ENCODE measurements around the gene ANKDD1A. TPM values are rescaled to one million over a fixed set of nuclear protein-coding genes. Genes with fewer than 3 reads are reported as not detected.

The ANKDD1A gene
- total RNA-seq: 13.9 TPM

DNA sequence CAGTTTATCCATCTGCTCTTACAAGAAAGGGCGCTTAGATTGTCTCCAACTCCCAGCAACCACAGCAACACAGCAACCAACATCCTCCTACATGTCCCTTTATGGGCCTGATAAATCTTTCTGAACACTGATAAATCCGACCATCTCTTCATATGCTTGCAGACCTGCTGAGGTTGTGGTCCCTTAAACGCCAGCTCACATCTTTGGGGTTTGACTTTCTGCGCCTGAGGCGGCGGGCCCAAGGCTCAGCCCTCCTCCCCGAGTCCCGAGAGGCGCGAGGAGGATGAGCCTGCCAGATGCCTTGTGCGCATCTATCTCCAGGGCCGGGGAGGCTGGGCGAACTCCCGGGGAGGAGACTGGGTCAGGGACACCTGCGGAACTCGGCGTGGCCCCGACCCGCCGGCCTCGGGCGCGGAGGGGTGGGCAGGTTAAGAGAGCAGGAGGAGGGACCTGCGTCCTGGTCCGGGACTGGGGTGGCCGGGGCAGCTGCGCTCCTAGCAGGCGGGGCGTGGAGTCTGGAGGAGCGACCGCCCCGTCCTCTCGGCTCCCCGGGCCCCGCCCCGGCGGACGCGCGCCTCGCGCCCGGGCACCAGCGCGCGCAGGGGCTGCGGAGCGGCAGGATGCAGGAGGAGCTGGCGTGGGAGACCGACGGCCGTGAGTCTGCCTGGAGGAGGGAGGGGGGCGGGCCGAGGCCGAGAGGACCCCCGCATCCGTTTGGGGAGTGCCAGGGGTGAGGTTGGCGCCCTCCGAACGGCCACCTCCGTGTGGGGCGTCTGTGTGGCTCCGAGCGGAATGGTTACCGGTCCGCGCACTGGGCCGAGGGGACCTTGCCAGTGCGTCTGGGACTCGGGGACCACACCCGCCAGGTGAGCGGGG is at the start of gene ANKDD1A:
TSS of gene ANKDD1A (plus strand) at position 592 of the 876 bp plus-strand sequence. CDS start at position 621, 29 bp downstream.
- DNase-seq (ENCODE audit: low spot score in 2 of 2) (peak; percentile 64 to 82), FAIRE-seq (no peak)

DNA sequence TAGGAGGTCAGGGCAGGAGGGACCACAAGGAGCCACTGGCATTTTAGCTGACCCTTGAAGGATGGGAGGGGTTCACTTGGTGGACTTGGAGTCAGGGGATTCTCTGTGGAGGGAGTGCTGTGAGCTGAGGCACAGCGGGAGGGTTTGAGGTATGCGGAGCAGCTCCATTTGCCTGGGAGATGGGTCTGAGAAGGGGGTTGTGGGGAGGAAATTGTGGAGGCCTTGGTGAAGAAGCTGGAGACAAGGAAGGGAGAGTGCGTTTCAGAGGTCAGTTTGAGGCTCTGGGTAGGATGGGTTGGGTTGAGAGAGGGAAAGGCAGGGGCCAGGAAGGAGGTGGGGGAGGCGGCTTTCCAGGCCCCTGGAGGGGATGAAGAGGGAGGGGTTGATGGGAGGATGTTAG is 49.7 kb upstream of the ANKDD1A start:
- FAIRE-seq: no peak
- DNase-seq (ENCODE audit: low spot score in 2 of 2): no peak

DNA sequence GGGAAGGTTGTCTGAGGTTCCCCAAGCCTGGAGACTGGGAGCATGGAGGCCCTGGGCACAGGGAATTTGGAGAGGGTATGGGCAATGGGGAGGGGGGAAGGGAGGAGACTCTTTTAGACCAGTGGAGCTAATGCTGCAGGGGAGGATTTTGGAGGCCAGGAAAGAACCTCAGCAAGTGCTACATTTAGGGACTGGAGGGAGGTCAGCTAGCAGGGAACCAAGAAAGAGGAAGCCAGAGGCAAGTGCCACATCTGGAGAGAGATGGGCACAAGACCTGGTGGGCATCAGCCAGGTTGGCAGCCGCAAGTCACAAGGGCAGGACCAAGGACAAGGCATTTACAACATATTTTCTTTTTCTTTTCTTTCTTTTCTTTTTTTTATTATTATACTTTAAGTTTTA is 49.3 kb upstream of the ANKDD1A start:
- FAIRE-seq: no peak
- DNase-seq (ENCODE audit: low spot score in 2 of 2): no peak

DNA sequence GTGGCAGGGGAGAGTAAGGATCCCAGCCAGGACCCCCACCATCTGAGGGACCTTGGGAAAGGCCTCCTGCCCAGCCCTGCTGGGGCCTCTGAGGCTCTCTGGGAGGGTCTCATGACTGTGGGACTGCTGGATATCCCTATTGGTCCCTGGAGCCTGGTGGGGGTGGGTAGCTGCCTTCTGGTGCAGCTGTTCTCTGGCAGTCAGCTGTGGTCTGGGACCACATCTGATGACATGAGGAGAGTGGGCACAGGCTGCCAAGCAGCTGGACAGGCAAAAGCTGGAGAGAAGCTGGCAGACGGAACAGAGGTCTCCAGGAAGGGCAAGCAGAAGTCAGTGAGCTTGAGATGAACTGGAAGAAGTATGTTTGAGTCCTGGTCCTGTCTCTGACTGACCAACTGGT is 47.6 kb upstream of the ANKDD1A start:
- DNase-seq (ENCODE audit: low spot score in 2 of 2) (no peak), FAIRE-seq (no peak)

DNA sequence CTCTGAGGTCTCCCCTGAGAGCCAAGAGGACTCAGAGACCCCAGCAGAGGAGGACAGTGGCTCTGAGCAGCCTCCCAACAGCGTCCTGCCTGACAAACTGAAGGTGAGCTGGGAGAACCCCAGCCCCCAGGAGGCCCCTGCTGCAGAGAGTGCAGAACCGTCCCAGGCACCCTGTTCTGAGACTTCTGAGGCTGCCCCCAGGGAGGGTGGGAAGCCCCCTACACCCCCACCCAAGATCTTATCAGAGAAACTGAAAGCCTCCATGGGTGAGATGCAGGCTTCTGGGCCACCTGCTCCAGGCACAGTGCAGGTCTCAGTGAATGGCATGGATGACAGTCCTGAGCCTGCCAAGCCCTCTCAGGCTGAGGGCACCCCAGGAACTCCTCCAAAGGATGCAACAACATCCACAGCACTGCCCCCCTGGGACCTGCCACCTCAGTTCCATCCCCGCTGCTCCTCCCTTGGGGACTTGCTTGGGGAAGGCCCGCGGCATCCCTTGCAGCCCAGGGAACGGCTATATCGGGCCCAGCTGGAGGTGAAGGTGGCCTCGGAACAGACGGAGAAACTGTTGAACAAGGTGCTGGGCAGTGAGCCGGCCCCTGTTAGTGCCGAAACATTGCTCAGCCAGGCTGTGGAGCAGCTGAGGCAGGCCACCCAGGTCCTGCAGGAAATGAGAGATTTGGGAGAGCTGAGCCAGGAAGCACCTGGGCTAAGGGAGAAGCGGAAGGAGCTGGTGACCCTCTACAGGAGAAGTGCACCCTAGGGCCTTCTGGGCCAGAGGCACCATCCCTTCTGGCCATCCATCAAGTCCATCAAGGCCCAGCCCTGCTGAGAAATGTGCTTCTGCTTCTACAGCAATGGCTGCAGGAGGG is 46.3 kb upstream of the ANKDD1A start:
- FAIRE-seq (no peak), DNase-seq (ENCODE audit: low spot score in 2 of 2) (no peak)

DNA sequence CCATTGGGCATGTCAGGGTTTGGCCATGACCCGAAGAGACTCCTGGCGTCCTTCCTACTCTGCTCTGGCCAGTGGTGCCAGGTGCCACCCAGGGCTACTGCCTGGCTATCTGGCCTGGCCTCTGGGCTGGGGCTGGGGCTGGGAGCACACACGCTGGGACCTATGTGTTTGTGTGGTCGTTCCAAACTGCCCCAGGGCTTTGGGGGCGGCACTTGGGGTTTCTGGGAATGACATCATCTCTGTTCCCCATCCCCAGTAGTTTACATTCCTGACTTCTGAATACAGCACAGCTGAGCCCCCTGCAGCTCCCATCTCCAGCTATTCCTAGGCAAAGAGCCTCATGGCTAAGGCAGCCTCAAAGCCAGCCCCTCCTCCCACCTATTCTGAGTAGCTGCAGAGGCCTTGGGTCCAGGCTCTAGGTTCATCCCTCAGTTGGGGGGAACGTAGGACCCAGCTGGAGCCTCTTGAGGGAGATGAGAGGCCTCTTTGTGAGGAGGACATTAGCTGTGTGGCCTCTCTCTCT is 45.6 kb upstream of the ANKDD1A start:
- DNase-seq (ENCODE audit: low spot score in 2 of 2) (no peak), FAIRE-seq (no peak)

DNA sequence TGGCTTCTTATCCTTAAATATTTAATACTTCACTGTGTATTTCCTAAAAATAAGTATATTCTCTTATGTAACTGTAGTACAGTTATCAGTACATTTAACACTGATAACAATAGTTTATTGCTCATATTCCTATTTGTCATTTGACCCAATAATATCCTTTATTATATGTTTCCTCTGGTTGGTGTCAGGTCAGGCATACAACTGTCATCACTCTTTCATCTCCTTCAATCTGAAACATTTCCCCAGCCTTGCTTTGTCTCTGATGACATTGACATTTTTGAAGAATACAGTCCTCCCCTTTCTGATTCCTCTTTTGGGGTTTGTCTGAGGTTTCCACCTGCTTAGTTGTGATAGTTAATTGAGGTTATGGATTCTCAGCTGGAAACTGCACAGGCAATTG is 42.2 kb upstream of the ANKDD1A start:
- DNase-seq (ENCODE audit: low spot score in 2 of 2) (no peak), FAIRE-seq (no peak)

DNA sequence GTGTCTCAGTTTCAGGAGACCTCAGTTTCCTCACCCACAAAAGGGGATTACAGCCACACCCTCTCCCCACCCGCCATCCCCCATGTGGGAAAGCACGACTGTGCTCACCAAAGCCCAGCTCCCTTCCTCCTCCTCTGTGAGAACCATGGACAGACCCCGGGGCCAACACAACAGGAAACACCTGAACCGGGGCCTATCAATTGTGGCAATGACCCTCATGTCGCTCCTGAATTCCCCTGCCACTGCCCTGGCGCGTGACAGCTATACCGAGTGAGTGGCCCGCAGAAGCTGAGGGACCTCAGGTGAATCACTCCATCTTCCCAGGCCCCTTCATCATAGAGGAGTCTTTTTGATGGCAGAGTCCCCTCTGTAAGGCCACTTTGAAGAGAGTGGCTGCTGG is 41.3 kb upstream of the ANKDD1A start:
- no peak for FAIRE-seq
- no peak for DNase-seq (ENCODE audit: low spot score in 2 of 2)

DNA sequence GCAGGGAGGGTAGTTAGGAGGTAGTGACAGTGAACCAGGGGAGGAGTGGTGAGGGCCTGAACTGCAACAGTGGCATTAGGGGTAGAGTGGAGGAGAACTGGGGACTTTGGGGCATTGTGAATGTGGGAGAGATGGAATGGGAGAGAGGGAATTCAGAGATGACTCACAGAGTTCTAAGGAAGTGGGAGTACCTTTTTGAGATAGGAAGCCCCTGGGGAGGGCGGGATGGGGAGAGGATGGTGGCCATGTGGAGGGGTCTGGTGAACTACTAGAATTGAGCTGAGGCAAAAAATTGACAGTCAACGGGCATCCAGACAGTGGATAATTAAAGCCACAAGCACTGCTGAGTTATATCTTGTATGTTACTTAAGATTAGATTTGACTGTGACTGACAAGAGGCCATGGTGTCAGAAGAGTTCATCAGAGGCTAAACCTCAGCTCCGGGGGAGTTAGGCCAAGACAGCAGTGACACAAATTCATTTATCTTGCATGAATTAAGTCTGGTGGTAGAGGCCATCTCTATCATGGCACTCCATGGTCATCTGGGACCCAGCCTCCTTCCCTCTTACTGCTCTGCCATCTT is 36.0 kb upstream of the ANKDD1A start:
- FAIRE-seq (no peak), DNase-seq (ENCODE audit: low spot score in 2 of 2) (no peak)

DNA sequence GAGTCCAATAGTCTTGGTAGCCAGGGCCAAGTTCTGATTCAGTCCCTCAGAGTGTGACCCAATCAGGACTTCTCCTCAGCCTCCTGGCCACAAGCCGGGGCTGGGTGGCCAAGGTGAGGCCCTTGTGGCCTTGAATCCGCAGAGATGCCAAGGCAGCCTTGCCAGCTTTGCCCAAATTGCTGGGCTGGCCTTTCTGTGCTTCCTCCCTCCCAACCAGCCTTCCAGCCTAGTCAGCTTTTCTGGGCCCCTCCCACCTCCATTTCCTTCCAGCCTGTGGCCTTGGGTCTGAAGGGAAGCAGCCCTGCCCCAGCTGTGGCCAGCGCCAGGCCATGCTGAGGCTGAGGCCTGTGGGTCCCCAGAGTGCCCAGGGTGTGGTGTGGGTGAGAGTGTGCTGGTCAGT is 34.3 kb upstream of the ANKDD1A start:
- DNase-seq (ENCODE audit: low spot score in 2 of 2): no peak
- FAIRE-seq: no peak

DNA sequence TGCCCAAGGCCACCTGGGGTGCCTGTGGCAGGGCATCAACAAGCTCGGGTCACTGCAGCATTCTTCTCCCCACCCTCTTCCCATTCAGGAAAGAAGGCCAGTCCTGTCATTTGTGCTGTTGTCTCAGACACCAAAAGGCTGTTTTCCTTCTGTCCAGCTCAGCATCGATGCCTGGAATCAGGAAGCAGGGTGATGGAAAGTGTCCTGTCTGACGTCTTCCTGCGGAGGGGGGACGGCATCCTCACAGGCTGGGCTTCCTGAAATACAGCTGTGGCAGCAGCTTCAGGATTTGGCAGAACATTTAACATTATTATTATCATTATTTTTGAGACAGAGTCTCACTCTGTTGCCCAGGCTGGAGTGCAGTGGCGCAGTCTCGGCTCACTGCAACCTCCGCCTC is 33.0 kb upstream of the ANKDD1A start:
- DNase-seq (ENCODE audit: low spot score in 2 of 2): no peak
- no peak for FAIRE-seq

DNA sequence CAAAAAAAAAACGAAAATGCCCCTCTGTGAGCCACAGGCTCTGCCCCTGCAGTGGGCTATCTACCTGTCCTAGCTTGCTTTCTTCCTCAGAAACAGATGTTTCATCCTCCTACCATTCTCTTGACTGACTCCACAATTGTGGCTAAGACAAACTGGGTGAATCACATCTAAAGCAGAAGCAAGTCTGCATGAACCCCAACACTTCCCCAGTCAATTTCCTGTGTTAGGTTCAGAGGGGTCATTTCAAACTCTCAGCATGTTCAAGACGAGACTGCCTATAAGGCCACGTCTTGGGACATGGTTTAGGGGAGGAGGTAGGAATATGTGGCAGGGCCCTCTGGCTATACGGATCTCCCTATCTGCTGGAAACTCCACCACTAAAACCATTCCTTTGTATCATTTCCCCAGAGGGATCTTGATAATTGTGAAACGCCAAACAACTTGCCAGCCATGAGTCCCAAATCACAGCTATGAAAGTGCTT is 28.6 kb upstream of the ANKDD1A start:
- DNase-seq (ENCODE audit: low spot score in 2 of 2): no peak

DNA sequence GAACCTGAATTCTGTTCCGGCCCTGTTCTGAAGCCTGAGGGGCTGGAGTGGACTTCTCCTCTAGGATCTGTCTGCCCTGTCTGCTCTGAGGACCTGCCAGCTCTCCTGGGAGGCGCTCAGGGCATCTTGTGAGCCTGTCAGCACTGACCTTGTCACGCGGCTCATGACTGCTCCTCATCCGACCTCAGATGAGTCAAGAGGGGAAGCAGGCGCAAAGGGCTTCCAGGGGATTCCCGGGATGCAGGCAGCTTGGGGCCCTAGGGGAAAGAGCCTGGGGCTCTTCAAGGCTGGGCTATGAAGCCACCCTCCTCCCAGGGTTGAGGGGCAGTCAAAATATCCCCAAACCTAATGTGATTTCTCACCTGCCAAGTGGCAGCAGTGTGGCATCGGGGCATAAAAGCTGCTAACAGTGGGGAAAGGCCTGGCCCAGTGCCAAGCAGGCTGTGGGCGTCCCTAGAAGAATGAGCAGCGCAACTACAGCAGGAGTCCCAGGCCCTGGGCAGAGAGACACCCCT is 27.6 kb upstream of the ANKDD1A start:
- no peak for FAIRE-seq
- DNase-seq (ENCODE audit: low spot score in 2 of 2): no peak

More for the DNA sequence above, 28.6 kb upstream of the ANKDD1A start:
- no peak for FAIRE-seq

DNA sequence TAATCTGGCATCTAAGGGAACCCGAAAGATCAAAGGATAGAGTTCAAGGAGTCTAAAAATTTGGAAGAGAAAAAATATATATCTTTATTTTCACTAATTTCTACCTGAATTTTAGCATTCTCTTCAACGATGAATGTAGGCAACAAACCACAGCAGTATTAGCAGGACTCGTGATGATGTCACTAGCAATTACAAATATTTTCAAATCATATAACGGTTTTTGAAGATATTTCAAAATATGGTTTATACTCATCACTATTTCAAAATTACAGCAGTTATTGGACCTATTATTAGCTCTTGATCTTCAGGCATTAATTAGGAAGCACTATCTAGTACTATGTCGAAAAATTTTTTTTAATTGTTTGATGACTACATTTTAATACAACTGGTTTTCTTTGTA is 27.0 kb upstream of the ANKDD1A start:
- DNase-seq (ENCODE audit: low spot score in 2 of 2) (no peak), FAIRE-seq (no peak)

DNA sequence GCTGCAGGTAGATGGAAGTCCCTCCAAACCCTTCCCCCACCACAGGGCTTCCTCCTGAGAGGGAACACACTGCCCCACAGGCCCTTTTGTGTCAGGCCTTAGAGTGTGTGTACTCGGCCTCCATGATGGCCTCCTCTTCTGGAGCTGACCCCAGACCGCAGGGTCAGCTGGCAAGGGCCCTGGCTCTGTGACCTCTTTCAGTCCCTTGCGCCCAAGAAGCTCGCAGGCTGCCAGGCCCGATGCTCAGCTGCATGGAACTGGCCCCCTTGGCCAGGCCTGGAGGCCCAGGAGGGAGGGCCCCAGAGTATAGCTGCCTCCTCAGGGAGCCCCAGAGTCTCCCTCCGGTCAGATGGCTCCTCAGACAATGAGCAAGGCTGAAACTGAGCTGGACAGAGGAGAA is 23.4 kb upstream of the ANKDD1A start:
- DNase-seq (ENCODE audit: low spot score in 2 of 2) (no peak), FAIRE-seq (no peak)

DNA sequence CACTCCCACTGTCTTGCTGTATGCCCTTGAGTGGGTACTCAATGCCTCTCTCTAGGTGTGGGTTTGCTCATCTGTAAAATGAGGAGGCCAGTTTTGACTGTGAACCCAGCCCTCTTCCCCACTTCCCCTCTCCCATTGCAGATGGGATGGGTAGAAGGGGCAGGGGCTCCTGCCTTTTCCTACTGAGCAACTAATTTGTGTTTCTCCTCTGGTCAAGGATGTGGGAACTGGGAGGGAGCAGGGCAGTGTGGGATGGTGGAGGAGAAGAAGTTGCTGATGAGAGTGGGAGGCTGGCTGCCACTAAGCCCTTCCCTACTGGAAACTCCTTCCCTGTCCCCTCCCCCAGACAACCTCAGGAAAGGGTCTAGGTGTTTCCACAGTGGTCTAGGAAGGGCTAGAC is 20.1 kb upstream of the ANKDD1A start:
- DNase-seq (ENCODE audit: low spot score in 2 of 2) (no peak), FAIRE-seq (no peak)

DNA sequence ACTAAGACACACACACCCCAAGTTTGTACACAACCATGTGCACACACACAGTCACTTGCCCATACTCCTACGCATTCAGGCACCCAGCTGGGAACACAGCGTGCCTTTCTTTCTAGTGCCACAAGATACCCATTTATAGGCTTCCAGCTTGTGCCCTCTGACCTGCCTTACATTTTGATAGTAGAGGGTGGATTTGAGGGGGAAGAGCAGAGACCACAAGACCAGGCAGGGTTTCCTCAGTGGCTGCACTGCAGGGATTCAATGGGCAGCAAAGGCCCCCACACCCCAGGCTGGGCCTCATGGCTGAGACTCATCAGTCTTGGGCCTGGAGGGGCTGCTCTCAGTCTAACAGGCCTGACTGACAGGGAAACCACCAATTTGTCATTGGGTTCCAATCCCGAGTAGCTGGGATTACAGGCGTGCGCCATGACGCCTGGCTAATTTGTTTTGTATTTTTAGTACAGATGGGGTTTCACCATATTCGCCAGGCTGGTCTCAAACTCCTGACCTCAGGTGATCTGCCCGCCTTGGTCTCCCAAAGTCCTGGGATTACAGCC is 18.8 kb upstream of the ANKDD1A start:
- no peak for DNase-seq (ENCODE audit: low spot score in 2 of 2)
- no peak for FAIRE-seq

DNA sequence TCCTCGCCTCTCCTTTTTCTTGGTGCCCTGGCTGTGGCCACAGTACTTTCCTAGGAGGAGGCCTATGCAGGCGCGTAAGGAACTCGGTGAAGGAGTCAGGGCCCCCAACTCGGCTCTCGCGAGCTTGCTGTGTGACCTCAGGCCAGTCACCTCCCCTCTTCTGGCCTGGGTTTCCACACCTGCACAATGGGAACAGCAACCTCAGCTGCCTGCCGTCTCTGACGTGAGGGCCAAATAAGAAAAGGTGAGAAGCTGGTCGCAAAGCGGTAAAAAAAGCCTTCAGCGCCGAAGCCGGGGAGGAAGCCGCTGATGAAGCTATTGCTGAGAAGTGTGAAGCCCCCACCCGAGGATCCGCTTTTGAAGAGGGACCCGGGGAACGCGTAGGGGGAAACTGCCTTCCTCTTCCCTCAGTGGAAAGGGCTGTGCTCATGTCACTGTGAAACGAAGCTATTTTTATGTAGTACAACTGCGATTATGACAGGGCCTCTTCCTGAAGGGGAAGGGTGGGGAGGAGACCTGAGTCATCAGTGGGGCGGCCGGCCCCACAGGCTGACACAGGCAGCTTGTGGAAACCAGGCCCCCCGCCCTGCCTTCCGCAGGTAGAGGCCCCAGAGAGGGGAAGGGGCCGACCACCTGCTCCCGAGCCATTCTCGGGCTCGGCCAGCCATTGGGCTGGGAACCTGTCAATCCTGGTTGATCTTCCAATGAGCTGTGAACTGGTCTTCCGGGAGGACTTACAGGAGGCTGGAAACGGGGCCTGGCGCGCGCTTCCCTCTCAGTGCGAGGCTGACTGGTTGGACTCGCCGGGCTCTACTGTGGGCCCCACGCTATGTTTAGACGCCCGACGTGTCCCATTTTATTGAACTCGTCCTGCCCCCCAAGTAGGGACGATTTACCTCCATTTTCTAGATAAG is 18.0 kb upstream of the ANKDD1A start:
- no peak for FAIRE-seq

DNA sequence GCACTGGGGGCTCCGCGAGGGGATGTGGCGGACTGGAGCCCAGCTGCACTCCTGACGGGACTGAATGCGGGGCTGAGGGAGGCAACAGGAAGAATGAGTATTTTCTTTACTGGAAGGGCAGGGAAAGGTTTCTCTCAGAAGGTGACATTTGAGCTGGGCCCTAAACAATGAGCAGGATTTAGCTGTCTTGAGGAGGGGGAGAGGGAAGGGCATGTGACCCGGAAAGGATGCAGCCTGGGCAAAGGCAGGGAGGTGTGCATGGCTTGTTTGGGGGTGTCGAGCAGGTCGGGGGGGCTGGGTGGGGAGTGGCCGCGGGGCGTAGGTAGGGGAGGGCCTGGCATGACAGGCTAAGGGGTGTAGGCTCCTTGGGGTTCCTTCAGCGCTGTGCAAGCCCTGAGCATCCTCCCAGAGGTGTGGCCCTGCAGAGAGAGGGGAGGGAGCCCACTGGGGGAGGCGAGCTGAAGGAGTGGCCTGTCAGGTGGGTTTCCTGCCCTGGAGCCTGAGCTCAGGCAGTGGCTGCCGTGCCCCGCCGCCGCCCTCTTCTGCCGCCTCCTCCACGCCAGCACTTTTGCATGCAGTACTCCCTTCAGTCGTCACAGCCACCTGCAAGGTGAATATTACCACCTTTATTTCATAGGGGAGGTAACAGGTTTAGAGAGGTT is 17.2 kb upstream of the ANKDD1A start:
- no peak for FAIRE-seq

More for the DNA sequence above, 18.0 kb upstream of the ANKDD1A start:
- peak; percentile 55 to 81 for DNase-seq (ENCODE audit: low spot score in 2 of 2)

More for the DNA sequence above, 17.2 kb upstream of the ANKDD1A start:
- no peak for DNase-seq (ENCODE audit: low spot score in 2 of 2)
